AG09319 (cell line): Measurements from ENCODE around the gene ANO1.

ENCODE experiments used
- DNase-seq: peaks from one replicate; pipeline ENCODE4 v3.0.0-alpha.2; 2010; ENCODE audit warnings: low read depth; ENCODE audit errors: extremely low read depth
- CTCF ChIP-seq: IDR thresholded peaks from 2 replicates; pipeline ENCODE4 v1.5.1; 2011; ENCODE audit warnings: low read depth, mild to moderate bottlenecking, inconsistent platforms, low read length, moderate library complexity

ANO1 gene

GRCh38 chr11:70073871-70074371 is 4.2 kb upstream of the ANO1 start:
- TF ChIP-seq CTCF: no peak
- no peak for DNase-seq

- TF ChIP-seq CTCF: no peak
- DNase-seq: no peak
These were observed 3.4 kb upstream of the ANO1 start for GRCh38 chr11:70074746-70075145.

- DNase-seq: no peak
- TF ChIP-seq CTCF: no peak
These were observed 2.3 kb upstream of the ANO1 start for GRCh38 chr11:70075836-70076235.

GRCh38 chr11:70076461-70076931 is 1.6 kb upstream of the ANO1 start:
- TF ChIP-seq CTCF: no peak
- no peak for DNase-seq

GRCh38 chr11:70077411-70078094 is 564 bp upstream of the ANO1 start:
- DNase-seq: no peak
- TF ChIP-seq CTCF: no peak

GRCh38 chr11:70078781-70079616 is 882 bp downstream of the ANO1 start:
- DNase-seq: no peak
- TF ChIP-seq CTCF: no peak

GRCh38 chr11:70079691-70080090 is 1.6 kb downstream of the ANO1 start:
- no peak for DNase-seq
- TF ChIP-seq CTCF: no peak
